Esophagus squamous epithelium (tissue), 4 donors: ENCODE results near the gene C16orf54.

ENCODE experiments used
- CTCF ChIP-seq, 6 experiments: fragments of 450-650 bp in 4 of 6; fragments of 200-600 bp in 2 of 6; sonication (generic) in 2 of 6; IDR thresholded peaks; one replicate each; pipeline ENCODE4 v1.5.1; 2016 to 2019; ENCODE audit warnings: antibody characterized with exemption in 6 of 6, mild to moderate bottlenecking in 4 of 6, moderate library complexity in 4 of 6
- POLR2A ChIP-seq, 4 donors: fragments of 450-650 bp; IDR thresholded peaks; one replicate each; pipeline ENCODE4 v1.6.1; 2017; ENCODE audit warnings: antibody characterized with exemption in 4 of 4, mild to moderate bottlenecking in 4 of 4, moderate library complexity in 3 of 4

- TF ChIP-seq POLR2A (IDR thresholded peaks at IDR 0.05) (no peak), CTCF (IDR thresholded peaks at IDR 0.05) (no peak)
Observed at GRCh38 chr16:29708917-29709600, 36.7 kb downstream of the C16orf54 start.
